Suprapubic skin (tissue), 3 donors: ENCODE results near the gene YWHAQ.

Experiments
- CTCF ChIP-seq, 2 donors: fragments of 200-600 bp in 1 of 2; fragments of 450-650 bp in 1 of 2; sonication (generic) in 1 of 2; IDR thresholded peaks; one replicate each; pipeline ENCODE4 v1.5.1; 2016 to 2019; ENCODE audit warnings: antibody characterized with exemption in 2 of 2, mild to moderate bottlenecking in 1 of 2, moderate library complexity in 1 of 2
- EP300 ChIP-seq: sonication (generic); formaldehyde crosslinking; IDR thresholded peaks from one replicate; pipeline ENCODE4 v1.6.1; 2017; ENCODE audit warnings: antibody characterized with exemption
- POLR2A ChIP-seq, 2 donors: fragments of 450-650 bp; IDR thresholded peaks; one replicate each; pipeline ENCODE4 v1.6.1; 2017; ENCODE audit warnings: antibody characterized with exemption in 2 of 2, mild to moderate bottlenecking in 2 of 2, moderate library complexity in 2 of 2

- TF ChIP-seq CTCF (IDR thresholded peaks at IDR 0.05) (no peak), EP300 (no peak), POLR2A (IDR thresholded peaks at IDR 0.05) (no peak)
These were observed 3.5 kb downstream of the YWHAQ start for GRCh38 chr2:9627310-9627709.
